Cardiac fibroblast (primary cell): ENCODE results near the gene TMEM247.

Source experiments
- DNase-seq, 2 donors: peaks; one replicate each; pipeline versions ENCODE4 v3.0.0 to v3.0.0-alpha.2; 2010; ENCODE audit warnings: low read depth in 2 of 2
- H3K4me3 ChIP-seq, 2 donors: replicated peaks in 1 of 2; 1 replicate in 1 of 2; 2 replicates in 1 of 2; pipeline ENCODE4 v1.5.1; 2011; ENCODE audit warnings: low read depth in 2 of 2, low read length in 2 of 2, mild to moderate bottlenecking in 2 of 2, moderate library complexity in 1 of 2
- TF ChIP-seq, protein P1 (sequence below): IDR thresholded peaks from one replicate; pipeline ENCODE4 v1.5.1; 2011; ENCODE audit warnings: low read depth, mild to moderate bottlenecking, low read length, inconsistent platforms

Gene TMEM247

DNA sequence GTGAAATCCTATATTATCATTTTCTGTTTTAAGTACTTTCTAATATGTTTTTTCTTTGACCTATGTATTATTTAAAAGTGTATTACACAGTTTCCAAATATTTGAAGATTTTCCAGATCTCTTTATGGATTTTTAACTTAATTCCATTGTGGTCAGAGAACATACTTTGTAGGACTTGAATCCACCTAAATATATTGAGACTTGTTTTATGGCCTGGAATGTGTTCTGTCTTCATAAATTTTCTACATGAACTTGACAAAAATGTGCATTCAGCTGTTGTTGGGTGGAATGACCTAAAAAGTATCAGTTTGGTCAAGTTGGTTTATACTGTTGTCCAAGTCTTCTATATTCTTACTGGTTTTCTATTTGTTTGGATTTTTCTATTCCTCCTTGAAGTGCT is 33.8 kb upstream of the TMEM247 start:
- DNase-seq, result no peak
- no peak overlapping the region for H3K4me3 ChIP-seq
- TF ChIP-seq, protein P1, sequence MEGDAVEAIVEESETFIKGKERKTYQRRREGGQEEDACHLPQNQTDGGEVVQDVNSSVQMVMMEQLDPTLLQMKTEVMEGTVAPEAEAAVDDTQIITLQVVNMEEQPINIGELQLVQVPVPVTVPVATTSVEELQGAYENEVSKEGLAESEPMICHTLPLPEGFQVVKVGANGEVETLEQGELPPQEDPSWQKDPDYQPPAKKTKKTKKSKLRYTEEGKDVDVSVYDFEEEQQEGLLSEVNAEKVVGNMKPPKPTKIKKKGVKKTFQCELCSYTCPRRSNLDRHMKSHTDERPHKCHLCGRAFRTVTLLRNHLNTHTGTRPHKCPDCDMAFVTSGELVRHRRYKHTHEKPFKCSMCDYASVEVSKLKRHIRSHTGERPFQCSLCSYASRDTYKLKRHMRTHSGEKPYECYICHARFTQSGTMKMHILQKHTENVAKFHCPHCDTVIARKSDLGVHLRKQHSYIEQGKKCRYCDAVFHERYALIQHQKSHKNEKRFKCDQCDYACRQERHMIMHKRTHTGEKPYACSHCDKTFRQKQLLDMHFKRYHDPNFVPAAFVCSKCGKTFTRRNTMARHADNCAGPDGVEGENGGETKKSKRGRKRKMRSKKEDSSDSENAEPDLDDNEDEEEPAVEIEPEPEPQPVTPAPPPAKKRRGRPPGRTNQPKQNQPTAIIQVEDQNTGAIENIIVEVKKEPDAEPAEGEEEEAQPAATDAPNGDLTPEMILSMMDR, result no peak

DNA sequence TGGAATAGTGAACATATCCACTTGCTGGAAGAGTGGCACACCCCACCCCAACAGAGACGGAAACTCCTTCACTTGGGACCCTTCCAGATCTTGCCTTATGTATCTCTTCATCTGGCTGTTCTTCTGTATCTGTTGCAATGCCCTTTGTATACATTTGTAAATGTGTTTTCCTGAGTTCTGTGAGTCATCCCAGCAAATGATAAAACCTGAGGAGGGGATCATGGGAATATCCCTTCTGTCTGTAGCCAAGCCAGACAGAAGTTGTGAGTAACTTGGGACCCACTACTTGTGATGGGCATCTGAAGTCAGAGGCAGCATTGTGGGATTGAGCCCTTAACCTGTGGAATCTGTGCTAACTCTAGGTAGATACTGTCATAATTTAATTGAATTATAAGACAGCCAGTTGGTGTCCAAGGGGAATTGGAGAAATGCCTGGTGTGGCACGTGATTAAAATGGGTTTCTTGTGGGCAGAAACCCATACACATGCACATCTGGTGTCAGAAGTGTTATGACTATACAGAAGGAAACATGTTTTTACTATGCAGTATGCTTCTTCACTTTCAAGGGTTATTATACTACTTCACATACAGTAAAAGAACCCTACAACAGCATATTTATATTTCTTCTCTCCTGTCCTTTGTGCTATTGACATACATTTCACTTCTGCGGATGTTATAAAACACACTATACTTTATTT is 32.3 kb upstream of the TMEM247 start:
- TF ChIP-seq, protein P1, result no peak
- DNase-seq, result peak in 1 of 2 donors; percentile 22
- no peak overlapping the region for H3K4me3 ChIP-seq

DNA sequence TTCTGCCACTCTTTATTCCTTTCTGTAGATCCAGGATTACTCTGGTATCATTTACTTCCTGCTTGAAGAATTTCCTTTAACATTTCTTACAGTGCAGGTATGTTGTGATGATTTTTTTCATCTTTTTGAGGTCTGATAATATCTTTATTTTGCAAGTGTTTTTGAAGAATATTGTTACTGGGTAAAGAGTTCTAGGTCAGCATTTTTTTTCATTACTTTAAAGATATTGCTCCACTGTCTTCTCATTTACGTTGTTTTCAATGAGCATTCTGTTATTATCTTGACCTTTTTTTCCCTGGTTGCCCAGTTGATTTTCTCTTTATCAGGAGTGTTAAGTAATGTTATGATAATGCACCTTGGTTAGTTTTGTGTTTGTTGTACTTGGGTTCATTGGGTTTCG is 31.7 kb upstream of the TMEM247 start:
- DNase-seq, result no peak
- no peak overlapping the region for H3K4me3 ChIP-seq
- TF ChIP-seq, protein P1, result no peak

DNA sequence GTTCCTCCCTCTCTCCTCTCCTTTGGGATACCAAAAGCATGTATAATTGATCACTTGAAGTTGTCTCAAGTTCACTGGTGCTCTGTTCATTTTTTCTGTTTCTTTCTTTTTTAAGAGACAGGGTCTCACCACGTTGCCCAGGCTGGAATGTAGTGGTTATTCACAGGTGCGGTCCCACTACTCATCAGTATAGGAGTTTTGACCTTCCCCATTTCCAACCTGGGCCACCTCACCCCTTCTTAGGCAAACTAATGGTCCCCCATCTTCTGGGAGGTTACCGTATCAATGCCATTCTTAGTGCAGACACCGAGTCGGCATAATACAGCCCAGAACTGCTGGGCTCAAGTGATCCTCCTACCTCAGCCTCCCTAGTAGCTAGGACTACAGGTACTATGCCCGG is 31.3 kb upstream of the TMEM247 start:
- no peak for DNase-seq
- H3K4me3 ChIP-seq, result no peak overlapping the region
- TF ChIP-seq, protein P1, result no peak

DNA sequence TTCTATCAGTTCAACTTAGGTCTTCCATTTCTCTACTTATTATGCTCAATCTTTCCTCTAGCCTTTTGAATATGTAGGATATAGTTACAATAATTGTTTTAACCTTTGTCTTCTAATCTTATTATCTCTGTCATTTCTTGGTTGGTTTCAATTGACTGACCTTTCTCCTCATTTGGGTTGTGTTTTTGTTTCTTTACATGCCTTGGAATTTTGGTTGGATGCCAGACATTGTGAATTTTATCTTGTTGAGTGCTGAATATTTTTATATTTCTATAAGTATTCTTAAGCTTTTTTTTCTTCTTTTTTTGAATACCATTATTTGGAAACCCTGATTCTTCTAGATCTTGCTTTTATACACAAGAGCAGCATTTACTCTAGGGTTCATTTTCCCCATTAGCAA is 30.7 kb upstream of the TMEM247 start:
- no peak overlapping the region for H3K4me3 ChIP-seq
- TF ChIP-seq, protein P1, result no peak
- peak in 1 of 2 donors; percentile 67 for DNase-seq

DNA sequence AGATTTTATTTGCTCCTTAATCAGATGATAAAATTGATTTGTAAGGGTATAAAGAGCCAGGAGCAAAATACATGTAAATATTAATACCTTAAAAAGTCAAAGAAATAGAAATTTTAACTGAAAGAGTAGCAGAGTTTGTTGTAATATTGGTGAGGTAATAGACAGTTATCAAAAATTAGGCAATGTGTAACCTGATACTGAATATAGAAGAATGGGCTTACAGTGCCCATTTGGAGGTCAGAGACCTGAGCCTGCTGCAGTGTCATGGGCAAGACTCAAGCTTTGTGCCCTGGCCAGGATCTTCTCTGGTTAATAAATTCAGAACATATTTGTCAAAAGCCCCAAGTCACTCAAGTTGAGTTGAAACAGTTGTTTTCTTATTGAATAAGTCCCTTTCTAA is 29.7 kb upstream of the TMEM247 start:
- no peak for DNase-seq
- TF ChIP-seq, protein P1, result no peak
- H3K4me3 ChIP-seq, result no peak overlapping the region
